GM18861 (cell line): ENCODE measurements around the gene MINDY4.

Experiments used
- ATAC-seq: cut with Tn5 transposase; IDR thresholded peaks from one replicate; pipeline ENCODE4 v1.9.1; 2021; ENCODE audit not compliant: unreplicated experiment

Gene MINDY4

GRCh38 chr7:30912986-30913811 is 142.0 kb downstream of the MINDY4 start:
- no peak for ATAC-seq

GRCh38 chr7:30913821-30914515 is 142.8 kb downstream of the MINDY4 start:
- ATAC-seq, result no peak

GRCh38 chr7:30914596-30914995 is 143.4 kb downstream of the MINDY4 start:
- ATAC-seq, result no peak

GRCh38 chr7:30915005-30915601 is 143.9 kb downstream of the MINDY4 start:
- ATAC-seq, result no peak

GRCh38 chr7:30915751-30916150 is 144.5 kb downstream of the MINDY4 start:
- no peak for ATAC-seq

- ATAC-seq, result no peak
These were observed 145.0 kb downstream of the MINDY4 start for GRCh38 chr7:30916255-30916654.

- no peak for ATAC-seq
These were observed 145.6 kb downstream of the MINDY4 start for GRCh38 chr7:30916767-30917166.

GRCh38 chr7:30917216-30917893 is 146.1 kb downstream of the MINDY4 start:
- ATAC-seq, result no peak

- no peak for ATAC-seq
These were observed 147.5 kb downstream of the MINDY4 start for GRCh38 chr7:30918676-30919075.

GRCh38 chr7:30920021-30920583 is 148.9 kb downstream of the MINDY4 start:
- ATAC-seq, result no peak

- no peak for ATAC-seq
These were observed 149.6 kb downstream of the MINDY4 start for GRCh38 chr7:30920584-30921539.

- no peak for ATAC-seq
These were observed 150.6 kb downstream of the MINDY4 start for GRCh38 chr7:30921540-30922401.

GRCh38 chr7:30922596-30922995 is 151.4 kb downstream of the MINDY4 start:
- ATAC-seq, result no peak

GRCh38 chr7:30923009-30923773 is 152.0 kb downstream of the MINDY4 start:
- no peak for ATAC-seq

- no peak for ATAC-seq
These were observed 152.7 kb downstream of the MINDY4 start for GRCh38 chr7:30923774-30924413.

- ATAC-seq, result no peak
These were observed 153.4 kb downstream of the MINDY4 start for GRCh38 chr7:30924624-30925023.

GRCh38 chr7:30925117-30925516 is 153.9 kb downstream of the MINDY4 start:
- ATAC-seq, result no peak

GRCh38 chr7:30925913-30926312 is 154.7 kb downstream of the MINDY4 start:
- no peak for ATAC-seq
